GM06990 (cell line): ENCODE measurements around the gene PHTF1.

Experiments used
- DNase-seq: peaks from one replicate; pipeline ENCODE4 v3.0.0-alpha.2; 2011; ENCODE audit not compliant: insufficient read length; ENCODE audit errors: extremely low read depth
- H3K27me3 ChIP-seq: replicated peaks from 2 replicates; pipeline ENCODE4 v1.6.0; 2011; ENCODE audit warnings: low read length; ENCODE audit not compliant: control insufficient read depth, insufficient read depth
- H3K36me3 ChIP-seq: 2 replicates; pipeline ENCODE4 v1.5.1; 2011; ENCODE audit warnings: low read length; ENCODE audit not compliant: control insufficient read depth, insufficient read depth
- H3K4me3 ChIP-seq: replicated peaks from 2 replicates; pipeline ENCODE4 v1.5.1; 2011; ENCODE audit warnings: low read depth, mild to moderate bottlenecking, control low read depth, low read length
- TF ChIP-seq, protein P1 (sequence below): IDR thresholded peaks from 2 replicates; pipeline ENCODE4 v1.5.1; 2011; ENCODE audit warnings: low read length, control low read depth, mild to moderate bottlenecking, inconsistent platforms; ENCODE audit not compliant: insufficient read depth, poor library complexity, severe bottlenecking

The PHTF1 gene

DNA sequence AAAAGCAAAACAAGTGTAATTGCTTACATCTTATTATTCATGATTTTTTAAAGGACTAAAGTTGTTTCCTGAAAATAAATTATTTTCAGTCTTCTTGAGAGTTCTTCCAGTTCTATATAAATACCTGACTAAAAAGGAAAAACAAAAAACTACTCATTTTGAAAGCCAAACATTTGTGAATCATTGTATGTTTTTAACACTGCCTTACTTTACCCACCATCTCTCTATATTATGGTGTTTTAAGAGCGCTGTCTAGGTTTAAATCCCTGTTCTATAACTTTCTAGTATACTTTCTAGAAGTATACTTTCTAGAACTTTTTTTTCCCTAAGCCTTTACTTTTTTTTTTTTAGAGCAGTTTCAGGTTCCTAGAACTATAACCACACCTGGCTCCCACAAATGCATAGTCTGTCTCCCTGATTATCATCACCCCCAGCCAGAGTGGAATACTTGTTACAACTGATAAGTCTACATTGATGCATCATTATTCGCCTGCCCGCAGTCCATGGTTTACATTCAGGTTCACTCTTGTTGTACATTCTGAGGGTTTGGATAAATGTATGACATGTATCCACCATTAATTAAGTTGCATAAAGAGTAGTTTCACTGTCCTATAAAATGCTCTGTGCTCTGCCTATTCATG is 43.2 kb upstream of the PHTF1 start:
- no peak for DNase-seq
- Histone ChIP-seq H3K27me3 (no peaks in the 10 kb centered on the region), H3K4me3 (no peak overlapping the region), H3K36me3 (no peaks in the 10 kb centered on the region; the same call in 1 of the 2 replicates)
- TF ChIP-seq, protein P1, sequence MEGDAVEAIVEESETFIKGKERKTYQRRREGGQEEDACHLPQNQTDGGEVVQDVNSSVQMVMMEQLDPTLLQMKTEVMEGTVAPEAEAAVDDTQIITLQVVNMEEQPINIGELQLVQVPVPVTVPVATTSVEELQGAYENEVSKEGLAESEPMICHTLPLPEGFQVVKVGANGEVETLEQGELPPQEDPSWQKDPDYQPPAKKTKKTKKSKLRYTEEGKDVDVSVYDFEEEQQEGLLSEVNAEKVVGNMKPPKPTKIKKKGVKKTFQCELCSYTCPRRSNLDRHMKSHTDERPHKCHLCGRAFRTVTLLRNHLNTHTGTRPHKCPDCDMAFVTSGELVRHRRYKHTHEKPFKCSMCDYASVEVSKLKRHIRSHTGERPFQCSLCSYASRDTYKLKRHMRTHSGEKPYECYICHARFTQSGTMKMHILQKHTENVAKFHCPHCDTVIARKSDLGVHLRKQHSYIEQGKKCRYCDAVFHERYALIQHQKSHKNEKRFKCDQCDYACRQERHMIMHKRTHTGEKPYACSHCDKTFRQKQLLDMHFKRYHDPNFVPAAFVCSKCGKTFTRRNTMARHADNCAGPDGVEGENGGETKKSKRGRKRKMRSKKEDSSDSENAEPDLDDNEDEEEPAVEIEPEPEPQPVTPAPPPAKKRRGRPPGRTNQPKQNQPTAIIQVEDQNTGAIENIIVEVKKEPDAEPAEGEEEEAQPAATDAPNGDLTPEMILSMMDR: no peak

DNA sequence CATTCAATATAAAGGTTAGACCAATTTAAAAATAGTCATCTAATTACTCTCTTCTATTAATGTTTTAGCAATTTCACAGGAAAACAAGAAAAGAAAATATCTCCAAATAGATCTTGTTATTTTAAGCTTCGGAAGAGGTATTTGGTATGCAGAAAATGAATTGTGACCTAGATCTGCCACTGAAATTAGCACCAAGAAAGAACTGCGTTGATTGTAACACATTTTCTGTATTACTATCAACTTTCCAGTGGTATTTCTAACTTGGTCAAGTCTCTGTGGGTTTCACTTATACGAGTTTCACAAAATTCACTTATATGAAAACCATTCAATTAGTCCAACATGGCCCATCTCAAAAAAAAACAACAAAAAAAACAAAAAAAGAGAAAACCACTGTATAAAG is 41.2 kb upstream of the PHTF1 start:
- TF ChIP-seq, protein P1: no peak
- Histone ChIP-seq H3K36me3 (no peaks in the 10 kb centered on the region; the same call in none of the 2 replicates), H3K4me3 (no peak overlapping the region), H3K27me3 (no peaks in the 10 kb centered on the region)
- no peak for DNase-seq

DNA sequence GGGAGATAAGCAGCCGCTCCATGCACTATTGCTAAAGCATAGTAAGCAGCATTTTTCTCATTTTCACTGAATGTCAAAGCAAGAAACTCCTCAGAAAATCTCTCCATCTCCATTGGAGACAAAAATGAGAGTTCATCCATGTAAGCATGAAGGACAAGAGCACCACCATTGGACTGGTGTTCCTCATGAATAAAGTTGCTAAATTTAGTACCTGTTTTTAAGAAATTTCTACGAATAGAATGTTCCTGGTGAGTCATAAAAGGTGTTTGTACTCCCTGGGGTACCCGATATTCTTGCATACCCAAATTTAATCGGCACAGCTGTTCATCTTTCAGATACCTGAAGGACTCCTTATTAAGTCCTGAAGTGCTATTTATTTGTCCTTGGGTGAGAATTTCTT is 38.2 kb upstream of the PHTF1 start:
- TF ChIP-seq, protein P1: no peak
- no peaks in the 10 kb centered on the region for H3K27me3 ChIP-seq
- no peaks in the 10 kb centered on the region; the same call in none of the 2 replicates for H3K36me3 ChIP-seq
- DNase-seq: no peak
- H3K4me3 ChIP-seq: no peak overlapping the region

DNA sequence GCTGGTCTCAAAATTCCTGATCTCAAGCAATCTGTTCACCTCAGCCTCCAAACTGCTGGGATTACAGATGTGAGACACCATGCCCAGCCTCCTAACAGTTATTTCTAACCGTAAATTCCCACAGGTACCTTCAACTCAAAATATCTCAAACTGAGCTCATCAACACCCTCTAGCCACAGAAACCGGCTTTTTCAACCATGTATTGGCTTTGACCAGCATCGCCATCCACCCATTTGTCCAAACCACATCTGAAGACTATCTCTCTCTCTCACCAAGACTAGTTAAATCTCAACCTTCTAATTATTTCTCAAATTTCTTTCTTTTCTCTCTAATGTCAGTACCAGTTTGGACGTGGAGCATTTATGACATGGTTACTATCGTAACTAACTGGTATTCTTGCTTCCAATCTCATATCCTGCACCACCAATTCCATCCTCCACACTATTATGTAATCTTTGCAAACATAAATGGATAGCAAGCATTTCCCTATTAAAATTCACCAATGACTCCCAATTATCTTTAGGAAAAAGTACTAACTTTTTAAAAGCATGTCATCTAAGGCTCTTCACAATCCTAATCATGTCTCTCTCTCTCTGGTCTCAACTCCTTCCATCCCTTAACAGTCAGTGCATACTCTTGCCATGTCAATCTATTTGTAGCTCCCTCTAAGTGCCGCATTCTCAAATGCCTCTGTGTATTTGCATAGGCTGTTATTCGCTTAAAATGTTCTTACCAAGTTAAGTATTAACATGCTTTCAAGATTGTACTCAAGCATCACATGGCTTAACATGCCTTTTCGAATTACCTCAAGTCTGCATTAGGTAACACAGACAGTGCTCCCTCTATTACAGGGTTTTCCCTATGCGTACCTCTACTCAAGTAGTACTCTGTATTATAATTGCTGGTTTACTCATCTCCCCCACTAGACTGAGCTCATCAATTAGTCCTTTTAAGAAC is 34.9 kb upstream of the PHTF1 start:
- Histone ChIP-seq H3K27me3 (no peaks in the 10 kb centered on the region), H3K36me3 (no peaks in the 10 kb centered on the region; the same call in none of the 2 replicates), H3K4me3 (no peak overlapping the region)
- DNase-seq: no peak
- TF ChIP-seq, protein P1: no peak

DNA sequence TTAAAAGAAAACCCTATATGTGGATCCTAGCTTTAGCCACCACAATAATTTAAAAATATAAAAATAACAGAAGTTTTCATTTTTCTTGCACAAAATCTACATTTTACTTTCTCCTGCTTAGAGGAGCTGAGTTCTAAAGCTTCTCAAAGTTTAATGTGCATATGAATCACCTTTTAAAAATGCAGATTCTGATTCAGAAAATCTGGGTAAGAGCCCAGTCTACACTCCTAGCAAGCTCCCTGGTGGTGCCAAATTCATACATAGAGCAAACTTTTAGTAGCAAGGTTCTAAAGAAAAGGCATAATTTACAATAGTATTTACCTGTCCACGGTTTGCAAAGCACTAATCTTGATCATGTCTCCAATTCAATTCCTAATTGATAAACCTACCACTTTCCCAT is 33.7 kb upstream of the PHTF1 start:
- no peak for DNase-seq
- Histone ChIP-seq H3K4me3 (no peak overlapping the region), H3K27me3 (no peaks in the 10 kb centered on the region), H3K36me3 (no peaks in the 10 kb centered on the region; the same call in none of the 2 replicates)
- TF ChIP-seq, protein P1: no peak
